DMS53 treated with DMSO at 0.1 percent for 48 hours (cell line): ENCODE measurements around the gene GAL3ST2.
"Not testable (repeated sequence)": the region's sequence is repeated elsewhere in the genome, so short reads cannot be mapped to it uniquely, and the experiment has no call there.

Experiments used
- DNase-seq: peaks from one replicate; lab custom pipeline; 2025; ENCODE audit not compliant: unreplicated experiment; lab: John Stamatoyannopoulos, UW

Gene GAL3ST2

DNA sequence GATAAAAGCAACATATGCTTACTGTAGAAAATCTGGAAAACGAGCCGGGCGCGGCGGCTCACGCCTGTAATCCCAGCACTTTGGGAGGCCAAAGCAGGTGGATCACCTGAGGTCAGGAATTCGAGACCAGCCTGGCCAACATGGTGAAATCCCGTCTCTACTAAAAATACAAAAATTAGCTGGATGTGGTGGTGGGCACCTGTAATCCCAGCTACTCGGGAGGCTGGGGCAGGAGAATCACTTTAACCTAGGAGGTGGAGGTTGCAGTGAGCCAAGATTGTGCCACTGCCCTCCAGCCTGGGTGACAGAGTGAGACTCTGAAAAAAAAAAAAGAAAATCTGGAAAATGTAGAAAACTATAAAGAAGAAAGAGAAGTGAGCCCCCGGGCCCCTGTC, 41.2 kb downstream of the GAL3ST2 start:
- not testable (repeated sequence) for DNase-seq

DNA sequence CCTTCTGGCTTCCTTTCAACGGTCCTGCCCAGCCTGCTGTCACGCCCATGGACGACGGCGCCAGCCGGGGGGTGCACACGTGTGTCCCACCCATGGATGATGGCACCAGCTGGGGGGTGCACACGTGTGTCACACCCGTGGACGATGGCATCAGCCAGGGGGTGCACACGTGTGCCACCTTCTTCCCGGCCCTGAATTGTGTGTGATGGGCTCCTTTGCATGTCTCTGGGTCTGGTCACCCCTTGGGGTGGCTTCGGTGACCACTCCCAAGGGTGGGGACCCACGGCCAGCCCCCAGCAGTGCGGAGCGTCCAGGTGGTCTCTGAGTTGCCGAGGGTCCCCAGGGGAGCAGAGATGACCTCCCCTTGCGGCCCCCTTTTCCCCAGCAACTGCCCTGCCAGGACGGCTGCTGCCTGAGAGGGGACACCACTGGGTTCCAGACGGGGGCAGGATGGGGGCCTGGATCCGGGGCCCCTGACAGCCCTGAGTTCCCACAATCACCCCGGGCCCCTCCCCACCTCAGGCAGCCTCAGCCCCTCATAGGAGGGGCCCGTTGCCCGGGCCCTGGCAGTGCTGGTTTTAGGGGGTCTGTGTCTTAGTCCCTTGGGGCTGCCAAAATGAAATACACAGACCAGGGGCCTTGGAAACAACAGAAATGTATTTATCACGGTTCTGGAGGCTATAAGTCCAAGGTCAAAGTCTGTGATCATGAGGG, 41.8 kb downstream of the GAL3ST2 start:
- DNase-seq = no peak

DNA sequence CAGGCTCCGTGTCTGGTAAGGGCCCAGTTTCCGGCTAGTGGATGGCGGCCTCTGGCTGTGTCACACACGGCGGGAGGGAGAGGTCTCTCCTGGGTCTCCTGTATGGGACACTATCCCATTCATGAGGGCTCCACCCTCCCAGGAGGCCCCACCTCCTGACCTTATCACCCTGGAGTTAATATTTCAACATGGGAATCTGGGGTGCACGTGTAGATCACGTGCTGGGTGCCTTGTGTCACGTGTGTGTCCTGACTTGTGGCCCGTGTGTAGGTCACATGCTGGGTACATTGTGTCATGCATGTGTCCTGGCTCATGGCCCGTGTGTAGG, 42.3 kb downstream of the GAL3ST2 start:
- DNase-seq = no peak

DNA sequence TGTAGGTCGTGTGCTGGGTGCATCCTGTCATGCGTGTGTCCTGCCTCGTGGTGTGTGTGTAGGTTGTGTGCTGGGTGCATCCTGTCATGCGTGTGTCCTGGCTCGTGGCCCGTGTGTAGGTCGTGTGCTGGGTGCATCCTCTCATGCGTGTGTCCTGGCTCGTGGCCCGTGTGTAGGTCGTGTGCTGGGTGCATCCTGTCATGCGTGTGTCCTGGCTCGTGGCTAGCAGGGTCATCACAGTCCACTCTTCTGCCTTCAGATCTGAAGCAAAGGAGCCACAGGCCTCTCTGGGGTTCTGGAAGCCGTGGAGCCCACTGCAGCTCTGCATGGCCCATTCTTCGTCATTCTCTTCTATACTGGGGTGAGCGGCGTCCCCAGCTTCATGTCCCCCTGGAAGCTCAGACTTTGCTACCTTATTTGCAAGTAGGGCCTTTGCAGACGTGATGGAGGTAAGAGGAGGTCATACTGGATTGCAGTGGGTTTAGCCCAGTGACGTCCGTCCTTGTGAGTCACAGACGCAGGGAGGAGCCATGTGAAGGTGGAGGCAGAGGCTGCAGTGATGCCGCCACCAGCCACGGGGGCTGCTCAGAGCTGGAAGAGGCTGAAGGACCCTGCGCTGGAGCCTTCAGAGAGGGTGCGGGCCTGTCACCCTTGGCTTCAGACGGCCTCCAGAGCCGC, 43.5 kb downstream of the GAL3ST2 start:
- DNase-seq = not testable (repeated sequence)

DNA sequence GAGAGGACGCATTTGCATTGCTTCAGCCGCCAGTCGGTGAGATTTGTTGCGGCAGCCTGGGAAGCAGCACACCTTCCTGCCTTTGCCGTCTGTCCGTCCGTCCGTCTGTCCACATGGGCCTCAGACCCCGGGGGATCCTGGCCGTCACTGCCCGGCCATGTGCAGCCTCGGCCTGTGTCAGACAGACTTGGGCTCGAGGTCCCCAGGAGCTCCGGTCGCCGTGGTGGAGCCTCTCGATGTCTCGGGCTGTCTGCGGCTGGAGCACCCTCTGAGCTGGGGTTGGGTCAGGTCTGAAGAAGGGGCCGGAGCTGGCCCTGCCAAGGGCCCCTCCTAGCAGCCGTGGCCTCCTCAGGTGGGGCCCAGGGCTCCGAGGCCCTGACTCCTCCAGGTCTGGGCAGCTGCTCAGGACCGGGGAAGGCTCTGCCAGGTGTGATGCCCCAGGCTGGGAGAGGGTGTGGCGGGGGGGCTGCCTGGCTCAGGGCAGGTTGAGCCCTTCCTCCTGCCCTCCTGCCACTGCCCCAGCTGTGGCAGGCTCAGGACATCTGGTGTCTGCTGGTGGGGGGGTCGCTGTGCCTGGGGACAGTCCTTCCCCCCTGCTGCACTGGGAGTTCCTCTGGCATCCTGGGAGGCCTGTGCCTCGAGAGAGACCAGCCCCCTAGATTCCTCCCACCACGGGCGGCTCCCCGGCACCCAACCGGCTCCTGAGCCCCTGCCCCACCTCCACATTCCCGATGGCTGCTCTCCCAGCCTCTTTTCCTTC, 44.2 kb downstream of the GAL3ST2 start:
- DNase-seq = no peak

DNA sequence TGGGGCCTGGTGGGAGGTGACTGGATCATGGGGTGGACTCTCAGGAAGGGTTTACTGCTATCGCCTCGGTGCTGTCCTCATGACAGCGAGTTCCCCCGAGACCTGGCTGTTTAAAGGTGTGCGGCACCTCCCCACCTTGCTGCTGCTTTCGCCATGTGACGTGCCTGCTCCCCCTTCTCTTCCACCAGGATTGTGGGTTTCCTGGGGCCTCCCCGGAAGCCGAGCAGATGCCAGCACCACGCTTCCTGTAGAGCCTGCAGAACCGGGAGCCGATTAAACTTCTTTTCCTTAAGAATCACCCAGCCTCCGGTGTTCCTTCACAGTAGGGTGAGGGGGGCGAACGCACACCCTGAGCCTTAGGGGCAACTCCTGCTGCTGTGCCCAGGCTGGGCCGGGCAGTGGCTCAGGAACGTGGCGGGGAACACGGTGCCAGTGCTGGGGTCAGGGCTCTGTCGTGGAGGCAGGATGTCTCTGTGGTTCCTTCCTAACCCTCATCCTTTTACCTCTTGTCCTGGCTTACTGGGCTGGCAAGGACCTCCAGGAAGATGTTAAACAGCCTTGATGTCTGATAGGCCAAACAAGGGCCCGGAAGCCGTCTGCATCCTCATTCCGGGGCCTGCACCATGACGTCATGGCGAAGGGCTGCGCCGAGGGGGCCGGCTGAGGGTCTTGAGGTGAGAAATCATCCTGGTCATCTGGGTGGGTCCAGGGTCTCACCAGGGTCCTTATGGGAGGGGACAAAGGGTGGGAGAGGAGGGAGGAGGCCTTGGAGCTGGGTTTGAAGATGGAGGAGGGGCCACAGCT, 45.0 kb downstream of the GAL3ST2 start:
- DNase-seq = no peak

DNA sequence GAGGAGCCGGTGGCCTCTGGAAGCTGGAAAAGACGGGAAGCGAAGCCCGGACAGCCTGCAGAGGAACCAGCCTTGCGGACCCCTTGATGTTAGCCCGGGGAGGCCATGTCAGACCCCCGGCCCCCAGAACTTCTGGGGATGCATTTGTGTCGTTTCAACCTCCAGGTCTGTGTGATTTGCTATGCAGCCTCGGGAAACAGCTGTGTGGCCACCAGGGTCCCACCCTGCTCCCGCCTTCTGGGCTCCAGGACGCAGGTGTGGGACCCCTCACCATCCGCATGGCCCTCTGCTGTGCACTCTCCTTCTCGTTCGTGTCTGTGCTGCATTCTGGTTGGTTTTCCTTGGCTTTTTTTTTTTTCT, 45.6 kb downstream of the GAL3ST2 start:
- no peak for DNase-seq

DNA sequence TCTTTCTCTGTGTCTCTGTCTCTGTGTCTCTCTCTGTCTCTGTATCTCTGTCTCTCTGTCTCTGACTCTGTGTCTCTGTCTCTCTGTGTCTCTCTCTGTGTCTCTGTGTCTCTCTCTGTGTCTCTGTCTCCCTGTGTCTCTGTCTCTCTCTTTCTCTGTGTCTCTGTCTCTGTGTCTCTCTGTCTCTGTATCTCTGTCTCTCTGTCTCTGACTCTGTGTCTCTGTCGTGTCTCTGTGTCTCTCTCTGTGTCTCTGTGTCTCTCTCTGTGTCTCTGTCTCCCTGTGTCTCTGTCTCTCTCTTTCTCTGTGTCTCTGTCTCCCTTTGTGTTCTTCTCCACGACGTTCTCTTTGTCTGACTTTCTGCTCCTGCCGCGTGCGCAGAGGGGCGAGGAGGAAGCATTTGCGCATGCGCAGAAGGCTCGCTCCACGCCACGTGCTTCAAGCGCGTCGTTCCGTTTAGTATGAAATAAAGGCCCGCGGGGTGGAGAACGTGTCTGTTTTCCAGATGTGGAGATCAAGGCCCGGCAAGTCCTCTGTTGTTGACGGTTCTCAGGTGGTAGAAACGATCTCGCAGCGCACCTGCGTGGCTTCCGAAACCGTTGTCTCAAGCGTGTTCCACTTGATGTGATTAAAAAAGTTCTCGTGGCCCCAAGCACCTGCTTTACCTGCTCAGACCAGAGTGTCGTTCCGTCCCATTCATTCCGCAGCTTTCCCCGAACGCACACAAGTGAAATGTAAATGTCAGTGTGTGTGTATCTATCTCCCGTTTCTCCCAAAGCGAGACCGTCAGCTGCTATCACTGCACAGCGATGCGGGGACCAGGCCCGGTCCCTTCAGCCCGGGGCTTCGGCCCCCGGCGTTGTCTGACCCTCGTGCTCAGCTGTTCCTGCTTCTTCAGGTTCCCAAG, 47.2 kb downstream of the GAL3ST2 start:
- DNase-seq = not testable (repeated sequence)

DNA sequence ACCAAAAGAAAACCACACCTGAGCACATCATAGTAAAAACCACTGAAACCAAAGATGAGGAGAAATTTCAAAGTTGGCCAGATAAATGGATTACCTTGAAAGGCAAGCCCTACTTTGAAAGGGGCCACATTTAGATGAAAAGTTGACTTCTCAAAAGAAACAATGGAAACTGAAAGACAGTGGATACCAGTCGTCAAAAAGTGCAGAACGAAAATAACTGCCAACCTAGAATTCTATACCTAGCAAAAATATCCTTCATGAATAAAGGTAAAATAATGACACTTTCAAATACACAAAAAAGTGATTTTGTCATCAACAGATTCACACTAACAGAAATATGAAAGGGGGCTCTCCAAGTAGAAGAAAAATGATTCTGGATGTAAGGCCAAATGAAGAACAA, 50.8 kb downstream of the GAL3ST2 start:
- DNase-seq = no peak

DNA sequence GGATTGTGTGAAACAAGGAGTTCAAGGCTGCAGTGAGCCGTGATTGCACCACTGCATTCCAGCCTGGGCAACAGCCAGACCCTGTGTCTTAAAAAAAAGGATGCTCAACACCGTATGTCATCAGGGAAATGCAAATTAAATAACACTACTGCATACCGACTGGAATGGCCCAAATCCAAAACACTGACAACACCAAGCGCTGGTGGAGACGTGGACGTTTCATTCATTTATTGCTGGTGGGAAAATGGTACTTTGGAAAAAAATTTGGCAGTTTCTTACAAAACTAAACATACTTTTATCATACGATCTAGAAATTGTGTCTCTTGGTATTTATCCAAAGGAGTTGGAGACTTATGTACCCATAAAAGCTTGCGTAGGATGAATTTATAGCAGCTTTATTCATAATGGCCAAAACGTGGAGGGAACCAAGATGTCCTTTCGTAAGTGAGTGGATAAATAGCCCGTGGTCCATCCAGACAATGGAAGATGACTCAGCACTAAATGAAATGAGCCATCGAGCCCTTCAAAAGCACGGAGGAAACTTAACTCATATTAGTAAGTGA, 56.6 kb downstream of the GAL3ST2 start:
- DNase-seq = no peak

DNA sequence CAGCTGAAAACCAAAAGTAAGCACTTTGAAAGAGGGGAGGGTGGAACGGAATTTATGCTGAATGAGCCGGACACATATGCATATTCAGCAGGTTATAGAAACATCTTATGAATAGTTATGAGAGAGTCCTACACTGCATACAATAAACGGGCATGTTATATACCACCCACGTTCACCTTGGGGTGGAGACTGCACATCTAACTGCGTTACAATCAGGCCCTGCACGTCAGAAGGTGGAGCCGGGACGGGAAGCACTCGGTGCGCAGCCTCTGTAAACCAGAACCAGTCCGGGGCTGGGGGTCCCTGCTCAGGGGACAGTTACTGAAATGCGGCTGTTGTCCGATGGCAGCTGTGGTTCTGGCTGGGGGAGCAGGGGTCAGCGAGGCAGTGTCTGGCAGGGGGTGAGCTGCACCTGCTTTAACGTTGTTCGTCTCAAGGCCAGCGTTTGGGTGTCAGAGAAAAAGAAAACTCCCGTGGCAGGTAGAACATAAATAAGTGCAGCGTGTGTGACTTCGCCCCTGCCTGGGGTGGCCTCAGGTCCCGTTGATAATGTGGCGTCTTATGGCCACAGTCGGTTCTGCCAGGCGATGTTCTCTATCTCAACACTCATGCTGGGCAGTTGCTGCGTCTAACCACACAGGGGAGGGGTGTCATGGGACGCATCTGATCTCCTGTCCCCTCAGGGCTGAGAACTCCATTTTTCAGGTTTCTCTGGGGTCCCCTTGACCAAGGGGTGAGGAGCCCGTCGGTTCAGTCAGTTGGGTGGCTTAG, 57.3 kb downstream of the GAL3ST2 start:
- not testable (repeated sequence) for DNase-seq

DNA sequence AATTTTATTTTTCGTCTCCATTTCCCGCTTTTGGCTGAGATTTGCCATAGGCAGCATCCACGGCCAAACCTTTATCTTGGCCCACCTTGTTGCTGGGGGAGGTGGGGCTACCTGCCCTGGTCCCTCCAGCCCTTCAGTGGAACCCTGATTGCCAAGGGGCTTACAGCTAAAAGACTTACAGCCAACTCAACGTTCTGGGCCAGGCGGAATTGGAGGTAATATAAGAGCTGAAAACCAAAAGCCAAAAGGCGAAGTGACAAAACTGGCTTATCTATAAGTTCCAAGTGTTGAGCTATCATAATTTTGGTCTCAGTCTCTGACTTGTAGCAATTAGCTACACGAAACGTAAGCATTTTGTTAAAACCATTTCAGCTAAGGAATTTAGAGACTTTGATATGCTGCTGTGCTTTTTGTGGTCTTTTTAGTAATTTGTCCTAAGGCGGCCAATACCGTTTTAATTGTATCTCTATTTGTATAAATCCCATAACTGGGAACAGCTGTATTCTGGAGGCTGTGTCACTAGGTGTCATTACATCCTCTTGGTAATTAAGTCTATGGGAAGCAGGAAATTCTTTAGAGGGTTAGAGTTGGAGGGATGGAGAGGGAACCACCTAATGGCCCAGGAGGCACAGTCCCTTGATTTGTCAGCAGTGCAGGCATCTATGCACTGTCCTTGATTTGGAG, 58.0 kb downstream of the GAL3ST2 start:
- DNase-seq = no peak

DNA sequence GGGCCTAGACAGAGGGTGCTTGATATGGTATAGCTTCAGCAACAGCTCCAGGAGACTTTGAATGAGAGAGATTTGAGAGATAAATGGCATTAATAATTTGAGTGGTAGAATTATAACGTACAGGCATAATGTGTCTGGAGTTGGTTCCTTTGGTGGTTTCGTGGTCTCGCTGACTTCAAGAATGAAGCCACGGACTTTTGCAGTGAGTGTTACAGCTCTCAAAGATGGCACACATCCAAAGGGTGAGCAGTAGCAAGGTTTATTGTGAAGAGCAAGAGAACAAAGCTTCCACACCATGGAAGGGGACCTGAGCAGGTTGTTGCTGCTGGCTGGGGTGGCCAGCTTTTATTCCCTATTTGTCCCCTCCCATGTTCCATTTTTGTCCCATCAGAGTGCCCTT, 59.0 kb downstream of the GAL3ST2 start:
- DNase-seq = no peak

DNA sequence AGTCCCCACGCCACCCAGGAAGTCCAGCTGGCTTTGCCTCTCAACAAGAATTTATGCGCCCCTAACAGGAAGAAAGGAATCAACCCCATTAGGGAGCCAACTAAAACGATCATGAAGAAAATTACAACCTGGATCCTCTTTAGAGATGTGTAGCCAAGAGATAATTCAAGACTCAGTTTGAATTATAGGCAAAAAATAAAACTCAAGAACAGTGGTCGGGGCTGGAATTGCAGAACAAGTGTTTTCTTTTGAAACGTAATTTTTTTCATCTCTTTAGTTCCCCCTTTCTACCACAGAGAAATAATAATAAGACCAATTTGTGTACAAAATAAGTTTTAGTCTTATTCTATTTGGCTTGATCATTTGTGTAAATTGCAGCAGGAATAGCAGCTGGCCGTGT, 59.7 kb downstream of the GAL3ST2 start:
- DNase-seq = no peak

DNA sequence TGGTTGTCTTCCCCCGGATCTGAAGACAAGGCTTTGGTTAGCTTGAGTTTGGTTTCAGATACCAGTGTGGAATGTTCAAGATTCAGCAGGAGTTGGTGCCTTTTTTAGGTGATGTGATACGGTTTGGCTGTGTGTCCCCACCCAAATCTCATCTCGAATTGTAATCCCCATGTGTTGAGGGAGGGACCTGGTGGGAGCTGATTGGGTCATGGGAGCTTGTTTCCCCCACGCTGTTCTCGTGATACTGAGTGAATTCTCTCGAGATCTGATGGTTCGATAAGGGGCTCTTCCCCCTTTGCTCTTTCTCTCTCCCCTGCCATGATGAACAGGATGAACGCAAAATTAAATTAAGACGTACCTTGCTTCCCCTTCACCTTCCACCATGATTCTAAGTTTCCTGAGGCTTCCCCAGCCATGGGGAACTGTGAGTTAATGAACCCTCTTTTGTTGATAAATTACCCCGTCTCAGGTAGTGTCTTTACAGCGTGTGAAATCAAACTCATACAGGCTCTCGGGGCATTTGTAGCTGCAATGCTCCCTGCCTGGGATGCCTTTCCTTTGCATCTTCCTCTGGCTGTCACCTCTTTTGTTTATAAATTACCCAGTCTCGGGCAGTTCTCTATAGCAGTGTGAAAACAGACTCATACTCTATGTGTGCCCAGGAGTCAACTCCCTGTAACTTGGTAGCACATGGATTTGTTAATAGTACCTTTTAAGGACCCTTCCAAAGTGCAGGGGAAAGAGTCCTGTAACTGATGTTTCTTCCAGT, 60.8 kb downstream of the GAL3ST2 start:
- DNase-seq = no peak

DNA sequence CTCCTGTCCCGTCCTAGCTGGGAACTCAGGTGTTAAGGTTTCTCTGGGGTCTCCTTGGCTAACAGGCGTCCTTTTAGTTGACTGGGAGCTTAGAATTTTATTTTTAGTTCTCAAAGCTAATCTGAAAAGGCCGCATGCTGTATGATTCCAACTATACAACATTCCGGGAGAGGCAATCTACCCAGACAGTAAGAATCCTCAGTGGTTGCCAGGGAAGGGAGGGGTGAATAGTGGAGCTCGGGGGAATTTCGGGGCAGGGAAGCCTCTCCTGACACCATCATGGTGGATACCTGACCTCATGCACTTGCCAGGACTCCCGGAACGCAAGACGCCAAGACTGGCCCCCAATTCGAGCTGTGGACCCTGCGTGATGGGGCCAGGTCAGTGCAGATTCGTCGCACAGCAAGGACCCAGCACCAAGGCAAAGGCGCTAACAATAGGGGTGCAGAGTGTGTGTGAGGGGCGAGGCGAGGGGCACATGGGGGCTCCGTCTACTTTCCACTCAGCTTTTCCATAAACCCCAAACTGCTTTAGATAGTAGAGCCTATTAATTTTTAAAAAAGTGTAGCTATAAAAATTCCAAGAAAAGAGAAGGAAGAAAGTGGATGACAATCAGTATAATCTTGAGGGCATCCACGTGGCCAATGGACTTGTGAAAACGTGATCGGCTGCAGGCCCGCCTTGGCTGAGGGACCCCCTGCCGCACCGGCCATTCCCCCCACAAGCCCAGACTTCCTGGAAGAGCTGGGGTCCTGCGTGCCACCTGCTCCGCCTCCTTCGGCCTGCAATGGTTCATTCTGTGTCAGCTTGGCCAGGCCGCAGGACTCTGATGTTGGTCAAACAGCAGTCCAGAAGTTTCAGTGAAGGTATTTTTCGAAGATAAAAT, 64.8 kb downstream of the GAL3ST2 start:
- no peak for DNase-seq

DNA sequence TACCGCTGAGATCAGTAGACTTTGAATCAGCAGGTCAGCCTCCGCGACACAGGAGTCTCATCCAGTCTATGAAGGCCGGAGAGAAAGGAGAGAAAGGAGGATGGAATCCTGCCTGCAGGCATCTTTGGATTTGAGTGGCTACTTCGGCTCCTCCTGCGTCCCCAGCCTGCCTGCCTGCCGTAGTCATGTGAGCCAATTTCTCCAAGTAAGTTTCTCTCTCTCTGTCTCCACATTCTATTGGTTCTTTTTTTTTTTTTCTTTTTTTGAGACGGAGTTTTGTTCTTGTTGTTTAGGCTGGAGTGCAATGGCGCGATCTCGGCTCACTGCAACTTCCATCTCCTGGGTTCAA, 65.4 kb downstream of the GAL3ST2 start:
- DNase-seq = no peak
